Astrocyte (in vitro differentiated cells and primary cell): ENCODE results near the gene HECTD2. TPM values are rescaled to one million over a fixed set of nuclear protein-coding genes. Genes with fewer than 3 reads are reported as not detected.
A peak's percentile ranks its signal among the peaks of the same experiment; 100 is the strongest.
"Not testable (repeated sequence)": the region's sequence is repeated elsewhere in the genome, so short reads cannot be mapped to it uniquely, and the experiment has no call there.

Experiments used
- DNase-seq: peaks from one replicate; pipeline ENCODE4 v3.0.0-alpha.2; 2010; ENCODE audit warnings: low read depth
- FAIRE-seq: peaks from 2 replicates; lab custom pipeline; 2011; peaks lifted over from hg19 to GRCh38; lab: Jason Lieb, UNC
- H2AFZ ChIP-seq: 2 replicates; pipeline ENCODE4 v1.6.0; 2012; ENCODE audit warnings: low read depth, low read length, inconsistent platforms
- H3K27ac ChIP-seq: 2 replicates; pipeline ENCODE4 v1.5.1; 2011; ENCODE audit warnings: low read depth, low read length, inconsistent platforms
- H3K27me3 ChIP-seq: 2 replicates; pipeline ENCODE4 v1.6.0; 2011; ENCODE audit warnings: low read length, inconsistent platforms; ENCODE audit not compliant: insufficient read depth
- H3K36me3 ChIP-seq: 2 replicates; pipeline ENCODE4 v1.5.1; 2011; ENCODE audit warnings: low read length, inconsistent platforms; ENCODE audit not compliant: insufficient read depth
- H3K4me1 ChIP-seq: 2 replicates; pipeline ENCODE4 v1.5.1; 2011; ENCODE audit warnings: low read length, inconsistent platforms; ENCODE audit not compliant: insufficient read depth
- H3K4me2 ChIP-seq: 2 replicates; pipeline ENCODE4 v1.6.0; 2012; ENCODE audit warnings: low read length, inconsistent platforms
- H3K4me3 ChIP-seq: 2 replicates; pipeline ENCODE4 v1.5.1; 2011; ENCODE audit warnings: low read depth, mild to moderate bottlenecking, low read length, inconsistent platforms; ENCODE audit not compliant: insufficient read depth
- H3K79me2 ChIP-seq: 2 replicates; pipeline ENCODE4 v1.6.0; 2012; ENCODE audit warnings: mild to moderate bottlenecking, low read length, inconsistent platforms; ENCODE audit not compliant: insufficient read depth
- H3K9ac ChIP-seq: 2 replicates; pipeline ENCODE4 v1.6.0; 2012; ENCODE audit warnings: mild to moderate bottlenecking, low read length, inconsistent platforms
- H3K9me3 ChIP-seq: 2 replicates; pipeline ENCODE4 v1.5.1; 2012; ENCODE audit warnings: low read depth, mild to moderate bottlenecking, low read length, inconsistent platforms; ENCODE audit not compliant: insufficient read depth
- H4K20me1 ChIP-seq: 2 replicates; pipeline ENCODE4 v1.6.0; 2012; ENCODE audit warnings: low read length, inconsistent platforms; ENCODE audit not compliant: insufficient read depth
- H3K27ac Mint-ChIP-seq: one replicate; pipeline ENCODE4 v1.8.0; 2021; ENCODE audit warnings: mild to moderate bottlenecking, mixed read lengths; ENCODE audit not compliant: unreplicated experiment
- H3K27me3 Mint-ChIP-seq: one replicate; pipeline ENCODE4 v1.8.0; 2021; ENCODE audit warnings: low read depth, mixed read lengths; ENCODE audit not compliant: unreplicated experiment
- H3K36me3 Mint-ChIP-seq: one replicate; pipeline ENCODE4 v1.8.0; 2021; ENCODE audit warnings: low read depth, mixed read lengths; ENCODE audit not compliant: unreplicated experiment
- H3K4me1 Mint-ChIP-seq: one replicate; pipeline ENCODE4 v1.8.0; 2021; ENCODE audit warnings: low read depth, mixed read lengths; ENCODE audit not compliant: unreplicated experiment
- H3K4me3 Mint-ChIP-seq: one replicate; pipeline ENCODE4 v1.8.0; 2021; ENCODE audit warnings: mild to moderate bottlenecking, moderate library complexity, mixed read lengths; ENCODE audit not compliant: unreplicated experiment
- H3K9me3 Mint-ChIP-seq: one replicate; pipeline ENCODE4 v1.8.0; 2021; ENCODE audit warnings: mild to moderate bottlenecking, mixed read lengths; ENCODE audit not compliant: unreplicated experiment
- CTCF ChIP-seq: IDR thresholded peaks from 2 replicates; pipeline ENCODE4 v1.5.1; 2011; ENCODE audit warnings: low read depth, mild to moderate bottlenecking, inconsistent platforms, low read length, moderate library complexity; ENCODE audit not compliant: insufficient read depth
- EZH2 ChIP-seq: IDR thresholded peaks from 2 replicates; pipeline ENCODE4 v1.6.1; 2012; ENCODE audit warnings: mild to moderate bottlenecking, low read length, inconsistent platforms; ENCODE audit not compliant: insufficient read depth
- total RNA-seq: library from RNA; stranded (reverse); gene quantifications from 2 replicates; pipeline ENCODE4 v1.2.1, GENCODE V29; 2021

HECTD2 gene
- total RNA-seq, 1 donor from 2014 or later: 11.9 TPM

- Histone ChIP-seq H3K9ac (no peak overlapping the region), H3K27ac (peak overlapping the region; percentile 46), H3K79me2 (peaks cover 12% of the 10 kb centered on the region), H4K20me1 (peaks cover 3% of the 10 kb centered on the region), H3K9me3 (no peaks in the 10 kb centered on the region), H3K27me3 (no peaks in the 10 kb centered on the region), H3K4me1 (peaks cover 8% of the 10 kb centered on the region), H3K36me3 (no peaks in the 10 kb centered on the region), H2AFZ (no peak overlapping the region), H3K4me3 (no peak overlapping the region), H3K4me2 (peak overlapping the region; percentile 18)
- no peaks in the 10 kb centered on the region for H3K27me3 Mint-ChIP-seq
- FAIRE-seq (peak; percentile 13), DNase-seq (peak; percentile 65)
- H3K36me3 Mint-ChIP-seq: no peaks in the 10 kb centered on the region
- no peak overlapping the region for H3K4me3 Mint-ChIP-seq
- no peak for TF ChIP-seq EZH2
- no peak for TF ChIP-seq CTCF
- H3K9me3 Mint-ChIP-seq: no peaks in the 10 kb centered on the region
- H3K4me1 Mint-ChIP-seq: peaks cover 18% of the 10 kb centered on the region
- H3K27ac Mint-ChIP-seq: peak overlapping the region; percentile 41
Observed at GRCh38 chr10:91434041-91434440, 23.9 kb downstream of the HECTD2 start.

- H4K20me1 ChIP-seq: peaks cover 3% of the 10 kb centered on the region
- H3K36me3 ChIP-seq: no peaks in the 10 kb centered on the region
- H3K9me3 ChIP-seq: no peaks in the 10 kb centered on the region
- H3K4me1 ChIP-seq: peaks cover 8% of the 10 kb centered on the region
- H3K27me3 ChIP-seq: no peaks in the 10 kb centered on the region
- H3K27me3 Mint-ChIP-seq: no peaks in the 10 kb centered on the region
- no peak overlapping the region for H3K27ac ChIP-seq
- no peak overlapping the region for H2AFZ ChIP-seq
- TF ChIP-seq EZH2 (no peak), CTCF (no peak)
- H3K4me2 ChIP-seq: no peak overlapping the region
- H3K9ac ChIP-seq: no peak overlapping the region
- peak overlapping the region; percentile 48 for H3K27ac Mint-ChIP-seq
- H3K79me2 ChIP-seq: peaks cover 12% of the 10 kb centered on the region
- no peak overlapping the region for H3K4me3 ChIP-seq
- H3K9me3 Mint-ChIP-seq: peaks cover 2% of the 10 kb centered on the region
- H3K4me3 Mint-ChIP-seq: no peak overlapping the region
- FAIRE-seq: no peak
- no peaks in the 10 kb centered on the region for H3K36me3 Mint-ChIP-seq
- H3K4me1 Mint-ChIP-seq: peaks cover 18% of the 10 kb centered on the region
- no peak for DNase-seq
Observed at GRCh38 chr10:91435241-91435640, 25.1 kb downstream of the HECTD2 start.

GRCh38 chr10:91438228-91438627 is 28.1 kb downstream of the HECTD2 start:
- H3K27me3 Mint-ChIP-seq, H3K27ac Mint-ChIP-seq, H3K4me3 ChIP-seq, H3K9ac ChIP-seq, H3K36me3 ChIP-seq, H3K36me3 Mint-ChIP-seq, H4K20me1 ChIP-seq, H3K27ac ChIP-seq, H3K9me3 Mint-ChIP-seq, H3K9me3 ChIP-seq, H3K4me1 Mint-ChIP-seq, H3K4me1 ChIP-seq, H2AFZ ChIP-seq, FAIRE-seq, H3K4me3 Mint-ChIP-seq, DNase-seq, H3K27me3 ChIP-seq, H3K4me2 ChIP-seq: not testable (repeated sequence)
- peaks cover 12% of the 10 kb centered on the region for H3K79me2 ChIP-seq
